ENCODE results near the gene APOLD1.
"Not testable (repeated sequence)": the region's sequence is repeated elsewhere in the genome, so short reads cannot be mapped to it uniquely, and the experiment has no call there.

APOLD1 gene

DNA sequence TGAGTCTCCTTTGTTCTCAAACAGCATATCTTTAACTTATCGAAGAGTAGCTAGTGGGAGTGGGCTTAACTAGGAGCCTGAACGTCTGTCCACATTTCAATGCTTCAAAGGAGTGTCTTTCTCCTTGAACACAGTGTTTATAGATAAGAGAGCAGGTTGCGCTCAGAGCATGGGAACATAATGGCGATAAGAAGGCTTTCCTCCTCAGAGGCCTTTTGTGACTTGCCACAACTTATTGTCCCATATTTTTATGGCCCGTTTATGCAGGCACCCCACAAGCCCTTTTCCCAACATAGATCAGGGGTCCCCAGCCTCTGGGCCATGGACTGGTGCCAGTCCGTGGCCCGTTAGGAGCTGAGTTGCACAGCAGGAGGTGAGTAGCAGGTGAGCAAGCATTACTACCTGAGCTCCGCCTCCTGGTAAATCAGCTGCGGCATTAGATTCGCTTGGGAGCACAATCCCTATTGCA lies 25.1 kb downstream of the APOLD1 start:
- Histone ChIP-seq H3K27me3 (ENCODE audit: insufficient read depth, low read length) (no peaks in the 10 kb centered on the region), H3K4me1 (ENCODE audit: insufficient read depth, low read length) (peaks cover 11% of the 10 kb centered on the region; the same call in 1 of the 2 replicates), H3K36me3 (ENCODE audit: insufficient read depth, low read length) (peaks cover 10% of the 10 kb centered on the region), H3K9ac (ENCODE audit: low read depth, low read length) (no peak overlapping the region), H3K4me3 (ENCODE audit: low read length) (no peak overlapping the region), H3K9me3 (ENCODE audit: insufficient read depth, low read depth, low read length) (no peaks in the 10 kb centered on the region), H3K27ac (ENCODE audit: low read depth, low read length) (no peak overlapping the region)
- 82% methylated on average over 10 of the region's 10 CpGs for WGBS

DNA sequence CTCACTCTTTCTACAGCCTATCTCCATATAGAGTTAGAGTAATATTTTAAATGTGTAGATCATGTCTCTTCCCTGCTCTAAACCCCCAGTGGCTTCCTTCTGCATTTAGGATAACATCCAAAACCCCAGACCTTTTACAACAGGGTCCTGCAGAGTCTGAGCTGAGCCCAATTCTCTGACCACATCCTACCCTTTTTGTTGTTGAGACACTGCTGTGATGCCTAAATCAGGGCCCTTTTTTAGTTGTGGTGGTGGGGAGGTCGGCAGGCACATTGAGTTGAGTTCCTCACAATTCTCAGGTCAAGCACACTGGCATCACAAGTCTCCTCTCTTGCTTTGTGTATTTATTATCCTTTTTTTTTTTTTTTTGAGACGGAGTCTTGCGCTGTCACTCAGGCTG lies 25.9 kb downstream of the APOLD1 start:
- H3K4me3 ChIP-seq (ENCODE audit: low read length), result no peak overlapping the region
- peaks cover 11% of the 10 kb centered on the region; the same call in 1 of the 2 replicates for H3K4me1 ChIP-seq (ENCODE audit: insufficient read depth, low read length)
- no peaks in the 10 kb centered on the region for H3K27me3 ChIP-seq (ENCODE audit: insufficient read depth, low read length)
- WGBS, result 95% methylated on average over 2 of the region's 3 CpGs
- H3K27ac ChIP-seq (ENCODE audit: low read depth, low read length), result no peak overlapping the region
- H3K9me3 ChIP-seq (ENCODE audit: insufficient read depth, low read depth, low read length), result no peaks in the 10 kb centered on the region
- H3K36me3 ChIP-seq (ENCODE audit: insufficient read depth, low read length), result peaks cover 17% of the 10 kb centered on the region
- no peak overlapping the region for H3K9ac ChIP-seq (ENCODE audit: low read depth, low read length)

DNA sequence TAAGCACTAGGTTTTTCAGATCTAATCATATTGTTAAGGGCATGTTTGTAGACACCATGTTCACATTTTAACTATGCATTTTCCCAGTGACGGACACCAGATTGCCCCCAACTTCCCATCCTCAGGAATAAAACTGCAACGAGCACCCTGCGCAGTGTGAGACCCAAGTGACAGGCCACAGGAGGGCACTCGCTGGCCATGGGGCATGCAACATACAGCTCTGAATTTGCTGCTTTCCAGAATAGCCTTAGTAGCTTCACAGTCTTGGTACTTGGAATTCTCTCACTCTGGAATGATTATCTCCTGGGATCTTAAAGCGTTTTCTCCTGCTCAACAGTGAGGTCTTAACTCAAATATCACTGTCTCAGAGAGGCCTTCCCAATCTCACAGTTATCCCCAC lies 26.7 kb downstream of the APOLD1 start:
- peaks cover 11% of the 10 kb centered on the region; the same call in 1 of the 2 replicates for H3K4me1 ChIP-seq (ENCODE audit: insufficient read depth, low read length)
- no peak overlapping the region for H3K9ac ChIP-seq (ENCODE audit: low read depth, low read length)
- H3K4me3 ChIP-seq (ENCODE audit: low read length), result no peak overlapping the region
- H3K36me3 ChIP-seq (ENCODE audit: insufficient read depth, low read length), result peaks cover 26% of the 10 kb centered on the region
- no peaks in the 10 kb centered on the region for H3K9me3 ChIP-seq (ENCODE audit: insufficient read depth, low read depth, low read length)
- 95% methylated on average over 5 of the region's 5 CpGs for WGBS
- no peak overlapping the region for H3K27ac ChIP-seq (ENCODE audit: low read depth, low read length)
- no peaks in the 10 kb centered on the region for H3K27me3 ChIP-seq (ENCODE audit: insufficient read depth, low read length)

DNA sequence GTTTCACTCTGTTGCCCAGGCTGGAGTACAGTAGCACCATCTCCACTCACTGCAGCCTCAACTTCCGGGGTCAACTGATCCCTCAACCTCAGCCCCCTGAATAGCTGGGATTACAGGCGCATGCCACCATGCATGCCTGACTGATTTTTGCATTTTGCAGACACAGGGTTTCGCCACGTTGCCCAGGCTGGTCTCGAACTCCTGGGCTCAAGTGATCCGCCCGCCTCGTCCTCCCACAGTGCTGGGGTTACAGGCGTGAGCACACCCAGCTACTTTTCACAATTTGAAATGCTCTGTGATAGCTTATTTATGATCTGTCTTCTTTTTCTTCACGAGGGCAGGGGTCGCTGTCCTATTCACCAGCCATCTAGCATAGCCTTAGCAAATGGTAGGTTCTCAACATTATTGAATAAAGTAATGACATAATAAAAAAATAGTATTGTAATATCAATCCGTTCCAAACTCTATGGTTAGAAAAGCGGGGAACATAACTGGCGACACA lies 27.2 kb downstream of the APOLD1 start:
- Histone ChIP-seq H3K27me3 (ENCODE audit: insufficient read depth, low read length) (no peaks in the 10 kb centered on the region), H3K4me1 (ENCODE audit: insufficient read depth, low read length) (peaks cover 11% of the 10 kb centered on the region; the same call in 1 of the 2 replicates), H3K36me3 (ENCODE audit: insufficient read depth, low read length) (peaks cover 30% of the 10 kb centered on the region), H3K4me3 (ENCODE audit: low read length) (peak overlapping the region; percentile 98), H3K9ac (ENCODE audit: low read depth, low read length) (no peak overlapping the region), H3K27ac (ENCODE audit: low read depth, low read length) (no peak overlapping the region), H3K9me3 (ENCODE audit: insufficient read depth, low read depth, low read length) (no peaks in the 10 kb centered on the region)
- WGBS, result 75% methylated on average over 12 of the region's 14 CpGs

DNA sequence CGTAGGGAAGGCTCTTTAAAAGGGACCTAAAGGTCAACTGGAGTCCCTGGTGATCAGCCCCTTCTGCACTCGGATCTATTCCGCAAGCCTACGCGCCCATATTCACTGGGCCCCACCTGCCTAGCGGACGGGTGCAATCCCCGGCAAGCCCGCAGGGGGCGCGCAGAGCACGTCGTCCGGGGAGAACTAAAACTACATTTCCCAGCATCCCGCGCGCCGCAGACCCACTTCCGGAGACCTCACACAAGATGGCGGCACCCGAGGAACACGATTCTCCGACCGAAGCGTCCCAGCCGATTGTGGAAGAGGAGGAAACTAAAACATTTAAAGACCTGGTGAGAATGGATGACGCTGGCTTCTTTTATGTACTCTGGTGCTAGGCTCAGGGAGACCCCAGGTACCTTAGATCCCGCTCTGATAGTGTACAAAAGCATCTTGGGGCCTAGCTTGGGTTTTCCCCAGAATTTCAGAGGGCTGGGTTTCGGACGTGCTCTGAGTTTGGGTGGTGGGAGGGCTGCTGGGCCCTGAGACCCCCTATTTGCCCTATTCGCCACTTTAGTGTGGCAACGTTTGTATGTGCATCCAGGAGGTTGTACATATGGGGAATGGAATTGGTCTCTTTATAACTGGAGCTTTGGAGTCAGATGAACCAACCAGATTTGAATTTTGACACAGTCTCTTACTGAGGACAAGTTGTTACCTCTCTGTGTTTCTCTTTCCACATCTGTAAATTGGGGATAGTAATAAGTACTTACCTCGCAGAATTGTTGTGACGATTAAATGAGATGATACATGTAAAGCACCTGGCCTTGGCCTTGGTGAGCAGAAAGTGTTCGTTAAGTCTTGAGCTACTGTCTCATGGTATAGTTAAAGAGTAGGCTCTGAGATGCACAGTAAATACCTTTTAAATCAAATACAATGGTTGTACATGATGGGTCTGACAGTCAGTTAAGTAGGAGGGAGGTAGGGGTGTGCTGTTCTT lies 28.0 kb downstream of the APOLD1 start, which contains the start of gene DDX47:
Gene DDX47 (plus strand): TSS at position 227 of the 982 bp plus-strand sequence. CDS start 22 bp downstream, at position 249.
- Histone ChIP-seq H3K9me3 (ENCODE audit: insufficient read depth, low read depth, low read length) (no peaks in the 10 kb centered on the region), H3K9ac (ENCODE audit: low read depth, low read length) (peak within 1 kb of the TSS; percentile 96), H3K27me3 (ENCODE audit: insufficient read depth, low read length) (no peaks in the 10 kb centered on the region), H3K4me1 (ENCODE audit: insufficient read depth, low read length) (peaks cover 7% of the 10 kb centered on the region; the same call in 1 of the 2 replicates), H3K4me3 (ENCODE audit: low read length) (peak within 1 kb of the TSS; percentile 98), H3K27ac (ENCODE audit: low read depth, low read length) (peak within 1 kb of the TSS; percentile 82), H3K36me3 (ENCODE audit: insufficient read depth, low read length) (peaks cover 31% of the 10 kb centered on the region)
- WGBS, result 3% methylated on average over 35 of the region's 35 CpGs

DNA sequence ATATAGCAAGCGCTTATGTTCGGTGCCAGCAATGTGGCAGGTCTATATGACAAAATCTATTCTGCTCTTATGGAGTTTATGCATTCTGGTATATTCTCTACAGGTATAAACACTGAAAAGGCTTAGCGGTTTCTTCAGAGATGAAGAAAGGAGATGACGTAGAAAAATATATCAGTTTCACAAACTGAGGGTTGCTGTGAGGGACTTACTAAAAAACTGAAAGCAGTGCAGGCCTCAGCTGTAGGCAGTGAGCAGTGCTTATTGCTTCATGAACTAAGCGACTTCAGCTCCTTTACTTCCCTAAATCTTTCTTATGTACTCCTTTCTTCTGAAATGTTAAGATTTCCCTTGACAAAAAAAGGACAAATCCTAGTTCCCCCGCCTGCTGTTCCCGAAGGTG lies 32.2 kb downstream of the APOLD1 start:
- H3K27ac ChIP-seq (ENCODE audit: low read depth, low read length), result no peak overlapping the region
- peaks cover 12% of the 10 kb centered on the region; the same call in 1 of the 2 replicates for H3K4me1 ChIP-seq (ENCODE audit: insufficient read depth, low read length)
- H3K36me3 ChIP-seq (ENCODE audit: insufficient read depth, low read length), result peaks cover 56% of the 10 kb centered on the region
- 95% methylated on average over 7 of the region's 7 CpGs for WGBS
- no peaks in the 10 kb centered on the region for H3K27me3 ChIP-seq (ENCODE audit: insufficient read depth, low read length)
- no peaks in the 10 kb centered on the region for H3K9me3 ChIP-seq (ENCODE audit: insufficient read depth, low read depth, low read length)
- H3K4me3 ChIP-seq (ENCODE audit: low read length), result no peak overlapping the region
- H3K9ac ChIP-seq (ENCODE audit: low read depth, low read length), result no peak overlapping the region

DNA sequence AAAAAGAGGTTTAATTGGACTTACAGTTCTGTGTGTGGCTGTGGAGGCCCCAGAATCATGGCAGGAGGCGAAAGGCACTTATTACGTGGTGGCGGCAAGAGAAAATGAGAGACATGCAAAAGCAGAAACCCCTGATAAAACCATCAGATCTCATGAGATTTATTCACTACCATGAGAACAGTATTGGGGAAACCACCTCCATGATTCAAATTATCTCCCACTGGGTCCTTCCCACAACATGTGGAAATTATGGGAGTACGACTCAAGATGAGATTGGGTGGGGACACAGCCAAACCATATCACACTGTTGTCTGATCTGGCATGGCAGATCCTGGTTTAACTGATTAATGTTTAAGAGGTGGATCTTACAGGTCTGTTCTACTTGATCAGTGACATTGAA lies 33.2 kb downstream of the APOLD1 start:
- H3K36me3 ChIP-seq (ENCODE audit: insufficient read depth, low read length), result peaks cover 67% of the 10 kb centered on the region
- H3K9ac ChIP-seq (ENCODE audit: low read depth, low read length), result no peak overlapping the region
- H3K9me3 ChIP-seq (ENCODE audit: insufficient read depth, low read depth, low read length), result no peaks in the 10 kb centered on the region
- H3K27me3 ChIP-seq (ENCODE audit: insufficient read depth, low read length), result no peaks in the 10 kb centered on the region
- no peak overlapping the region for H3K27ac ChIP-seq (ENCODE audit: low read depth, low read length)
- no peak overlapping the region for H3K4me3 ChIP-seq (ENCODE audit: low read length)
- 100% methylated on average over 3 of the region's 4 CpGs for WGBS
- peaks cover 12% of the 10 kb centered on the region; the same call in 1 of the 2 replicates for H3K4me1 ChIP-seq (ENCODE audit: insufficient read depth, low read length)

DNA sequence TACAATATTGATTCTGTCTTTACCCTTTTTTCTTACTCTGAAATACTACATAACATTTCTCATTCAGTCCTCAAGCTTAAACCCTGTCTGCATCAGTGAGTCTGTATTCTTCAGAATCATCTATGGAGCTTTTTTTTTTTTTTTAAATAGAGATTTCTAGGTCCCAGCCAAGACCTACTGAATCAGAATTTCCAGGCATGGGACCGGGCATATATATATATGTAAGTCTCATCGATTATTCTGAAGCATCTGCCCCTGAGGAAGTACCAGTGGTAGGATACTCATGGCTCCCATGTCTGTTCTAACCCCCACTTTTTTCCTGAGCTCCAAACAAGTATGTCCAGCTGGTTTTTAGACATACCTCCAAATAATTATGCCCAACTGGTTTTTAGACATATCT lies 33.8 kb downstream of the APOLD1 start:
- H3K36me3 ChIP-seq (ENCODE audit: insufficient read depth, low read length), result peaks cover 72% of the 10 kb centered on the region
- H3K9me3 ChIP-seq (ENCODE audit: insufficient read depth, low read depth, low read length), result no peaks in the 10 kb centered on the region
- 96% methylated on average over 2 of the region's 2 CpGs for WGBS
- H3K27me3 ChIP-seq (ENCODE audit: insufficient read depth, low read length), result no peaks in the 10 kb centered on the region
- peaks cover 8% of the 10 kb centered on the region; the same call in 1 of the 2 replicates for H3K4me1 ChIP-seq (ENCODE audit: insufficient read depth, low read length)
- H3K4me3 ChIP-seq (ENCODE audit: low read length), result no peak overlapping the region
- H3K27ac ChIP-seq (ENCODE audit: low read depth, low read length), result no peak overlapping the region
- no peak overlapping the region for H3K9ac ChIP-seq (ENCODE audit: low read depth, low read length)

DNA sequence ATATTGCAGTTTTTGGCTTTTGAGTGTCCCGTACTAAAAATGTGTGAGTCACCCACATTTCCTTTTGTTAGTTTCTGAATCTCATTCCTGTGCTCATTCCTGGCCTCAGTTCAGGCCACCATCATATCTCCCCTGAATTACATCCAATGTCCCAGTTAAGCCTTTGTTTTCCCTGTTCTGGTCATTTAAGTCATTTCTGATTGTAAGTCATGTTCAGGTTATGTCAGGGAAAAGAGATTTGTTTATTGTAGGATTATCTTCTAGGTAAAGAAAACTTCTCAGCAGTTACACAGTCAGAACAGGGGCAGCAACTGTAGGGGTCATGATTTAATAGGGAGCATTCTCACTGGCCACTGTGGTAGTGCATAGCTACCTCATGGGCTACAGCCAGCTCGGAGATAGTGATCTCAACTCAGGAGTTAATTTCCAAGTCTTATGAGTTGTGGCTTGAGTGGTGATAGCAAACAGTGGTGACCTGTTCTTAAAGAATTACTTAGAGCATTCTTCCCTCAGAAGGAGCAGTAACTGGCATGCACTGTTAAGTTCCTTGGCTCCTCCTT lies 34.4 kb downstream of the APOLD1 start:
- no peak overlapping the region for H3K27ac ChIP-seq (ENCODE audit: low read depth, low read length)
- no peaks in the 10 kb centered on the region for H3K9me3 ChIP-seq (ENCODE audit: insufficient read depth, low read depth, low read length)
- H3K9ac ChIP-seq (ENCODE audit: low read depth, low read length), result no peak overlapping the region
- 78% methylated on average over 2 of the region's 2 CpGs for WGBS
- H3K27me3 ChIP-seq (ENCODE audit: insufficient read depth, low read length), result no peaks in the 10 kb centered on the region
- peaks cover 8% of the 10 kb centered on the region; the same call in 1 of the 2 replicates for H3K4me1 ChIP-seq (ENCODE audit: insufficient read depth, low read length)
- no peak overlapping the region for H3K4me3 ChIP-seq (ENCODE audit: low read length)
- H3K36me3 ChIP-seq (ENCODE audit: insufficient read depth, low read length), result peaks cover 76% of the 10 kb centered on the region

DNA sequence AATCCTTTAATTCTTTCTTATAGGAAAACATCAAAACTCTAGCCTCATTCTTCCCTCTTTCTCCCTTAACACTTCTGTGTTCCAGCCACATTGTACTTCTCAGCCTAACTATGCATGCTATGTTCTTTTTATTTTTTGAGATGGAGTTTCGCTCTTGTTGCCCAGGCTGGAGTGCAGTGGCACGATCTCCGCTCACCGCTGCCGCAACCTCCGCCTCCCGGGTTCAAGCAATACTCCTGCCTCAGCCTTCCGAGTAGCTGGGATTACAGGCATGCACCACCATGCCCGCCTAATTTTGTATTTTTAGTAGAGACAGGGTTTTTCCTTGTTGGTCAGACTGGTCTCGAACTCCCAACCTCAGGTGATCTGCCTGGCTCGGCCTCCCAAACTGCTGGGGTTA lies 34.9 kb downstream of the APOLD1 start:
- H3K4me1 ChIP-seq (ENCODE audit: insufficient read depth, low read length); H3K4me3 ChIP-seq (ENCODE audit: low read length); H3K27me3 ChIP-seq (ENCODE audit: insufficient read depth, low read length); H3K27ac ChIP-seq (ENCODE audit: low read depth, low read length); H3K9ac ChIP-seq (ENCODE audit: low read depth, low read length); H3K9me3 ChIP-seq (ENCODE audit: insufficient read depth, low read depth, low read length): not testable (repeated sequence)
- H3K36me3 ChIP-seq (ENCODE audit: insufficient read depth, low read length), result peaks cover 75% of the 10 kb centered on the region
- 96% methylated on average over 11 of the region's 11 CpGs for WGBS

DNA sequence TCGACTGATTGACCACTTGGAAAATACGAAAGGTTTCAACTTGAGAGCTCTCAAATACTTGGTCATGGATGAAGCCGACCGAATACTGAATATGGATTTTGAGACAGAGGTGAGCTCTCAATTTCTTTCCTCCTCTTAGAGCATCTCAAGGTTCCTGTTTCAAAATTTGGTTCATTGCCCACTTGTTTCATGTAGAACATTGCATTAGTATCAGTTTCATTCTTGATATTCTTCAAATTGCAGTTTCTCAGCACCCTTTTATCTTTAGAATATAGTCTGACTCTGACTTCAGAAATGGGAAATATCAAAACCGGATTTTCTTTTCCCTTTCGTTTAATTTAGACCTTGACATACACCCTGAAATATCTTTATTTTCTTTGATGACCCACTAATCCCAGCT lies 36.5 kb downstream of the APOLD1 start:
- no peaks in the 10 kb centered on the region for H3K9me3 ChIP-seq (ENCODE audit: insufficient read depth, low read depth, low read length)
- no peak overlapping the region for H3K27ac ChIP-seq (ENCODE audit: low read depth, low read length)
- H3K4me3 ChIP-seq (ENCODE audit: low read length), result no peak overlapping the region
- WGBS, result 98% methylated on average over 6 of the region's 6 CpGs
- H3K9ac ChIP-seq (ENCODE audit: low read depth, low read length), result no peak overlapping the region
- H3K27me3 ChIP-seq (ENCODE audit: insufficient read depth, low read length), result no peaks in the 10 kb centered on the region
- H3K4me1 ChIP-seq (ENCODE audit: insufficient read depth, low read length), result peaks cover 8% of the 10 kb centered on the region; the same call in 1 of the 2 replicates
- peaks cover 75% of the 10 kb centered on the region for H3K36me3 ChIP-seq (ENCODE audit: insufficient read depth, low read length)

Data from HUES64 (cell line).